WTC11 (cell line): ENCODE data around the gene NFKBIE. TPM values are rescaled to one million over a fixed set of nuclear protein-coding genes. Genes with fewer than 3 reads are reported as not detected.

Source experiments
- ATAC-seq: fragments of 200-7000 bp; cut with Tn5 transposase; 2 replicates; pipeline ENCODE4 v1.10.0; 2021; ENCODE audit warnings: mild to moderate bottlenecking, moderate library complexity
- CTCF ChIA-PET: fragments of 300-600 bp; sonication (Branson Sonifier 250); formaldehyde crosslinking; loops from one replicate; lab custom pipeline; 2021; ENCODE audit warnings: antibody characterized with exemption; lab: Charles Lee
- POLR2A ChIA-PET: fragments of 350-600 bp; sonication (Branson Sonifier 250); formaldehyde crosslinking; loops from one replicate; lab custom pipeline; 2021; ENCODE audit warnings: antibody characterized with exemption; lab: Charles Lee
- DNase-seq: peaks from one replicate; pipeline ENCODE4 v3.0.0; 2021; ENCODE audit warnings: low spot score
- H3K27ac Mint-ChIP-seq: 2 replicates; pipeline ENCODE4 v1.8.0; 2021; ENCODE audit warnings: mixed read lengths
- H3K27me3 Mint-ChIP-seq: 2 replicates; pipeline ENCODE4 v1.8.0; 2021; ENCODE audit warnings: low read depth, mild to moderate bottlenecking, moderate library complexity, mixed read lengths
- H3K36me3 Mint-ChIP-seq: 2 replicates; pipeline ENCODE4 v1.8.0; 2021; ENCODE audit warnings: mixed read lengths
- H3K4me1 Mint-ChIP-seq: 2 replicates; pipeline ENCODE4 v1.8.0; 2022; ENCODE audit warnings: mixed read lengths
- H3K4me3 Mint-ChIP-seq: 2 replicates; pipeline ENCODE4 v1.8.0; 2021; ENCODE audit warnings: mild to moderate bottlenecking, moderate library complexity, mixed read lengths
- H3K9me3 Mint-ChIP-seq: 2 replicates; pipeline ENCODE4 v1.8.0; 2021; ENCODE audit warnings: mixed read lengths
- CBFB ChIP-seq: sonication (generic); formaldehyde crosslinking; IDR thresholded peaks from 2 replicates; pipeline ENCODE4 v1.8.1; 2022; ENCODE audit warnings: mild to moderate bottlenecking, low read depth, missing genetic modification reagents
- CREB1 ChIP-seq: sonication (generic); formaldehyde crosslinking; IDR thresholded peaks from 2 replicates; pipeline ENCODE4 v1.8.0; 2023; ENCODE audit warnings: mild to moderate bottlenecking, missing genetic modification reagents
- ETV6 ChIP-seq: sonication (generic); formaldehyde crosslinking; IDR thresholded peaks from 2 replicates; pipeline ENCODE4 v1.8.1; 2022; ENCODE audit warnings: mild to moderate bottlenecking, missing genetic modification reagents
- FOXK1 ChIP-seq: sonication (generic); formaldehyde crosslinking; IDR thresholded peaks from 2 replicates; pipeline ENCODE4 v1.8.0; 2022; ENCODE audit warnings: mild to moderate bottlenecking, moderate library complexity, missing genetic modification reagents
- FOXP1 ChIP-seq: sonication (generic); formaldehyde crosslinking; IDR thresholded peaks from 2 replicates; pipeline ENCODE4 v1.8.0; 2022; ENCODE audit warnings: missing genetic modification reagents, mild to moderate bottlenecking, moderate library complexity, borderline replicate concordance
- GRHL2 ChIP-seq: fragments of 250-450 bp; sonication (Bioruptor Pico); IDR thresholded peaks from 2 replicates; pipeline ENCODE4 v1.8.0; 2022; ENCODE audit warnings: mild to moderate bottlenecking, moderate library complexity; ENCODE audit not compliant: insufficient replicate concordance, severe bottlenecking
- IRF2 ChIP-seq: sonication (generic); formaldehyde crosslinking; IDR thresholded peaks from 2 replicates; pipeline ENCODE4 v1.8.0; 2022; ENCODE audit warnings: low read depth, missing genetic modification reagents, borderline replicate concordance
- JUN ChIP-seq: sonication (generic); formaldehyde crosslinking; IDR thresholded peaks from 2 replicates; pipeline ENCODE4 v1.8.0; 2023; ENCODE audit warnings: mild to moderate bottlenecking, missing genetic modification reagents
- MXD4 ChIP-seq: fragments of 250-450 bp; sonication (Bioruptor Pico); IDR thresholded peaks from 2 replicates; pipeline ENCODE4 v1.8.0; 2021; ENCODE audit warnings: mild to moderate bottlenecking, moderate library complexity, borderline replicate concordance
- NFATC4 ChIP-seq: fragments of 250-450 bp; sonication (Bioruptor Pico); IDR thresholded peaks from 2 replicates; pipeline ENCODE4 v1.9.0; 2021; ENCODE audit warnings: mild to moderate bottlenecking
- TP53 ChIP-seq: sonication (generic); formaldehyde crosslinking; IDR thresholded peaks from 2 replicates; pipeline ENCODE4 v1.8.1; 2023; ENCODE audit warnings: mild to moderate bottlenecking, missing genetic modification reagents
- ZNF396 ChIP-seq: fragments of 250-450 bp; sonication (Bioruptor Pico); IDR thresholded peaks from 2 replicates; pipeline ENCODE4 v1.8.0; 2021; ENCODE audit warnings: mild to moderate bottlenecking, moderate library complexity, borderline replicate concordance
- ZNF416 ChIP-seq: fragments of 250-450 bp; sonication (Bioruptor Pico); IDR thresholded peaks from 2 replicates; pipeline ENCODE4 v1.9.0; 2021; ENCODE audit warnings: mild to moderate bottlenecking, inconsistent platforms
- ZNF671 ChIP-seq: fragments of 250-450 bp; sonication (Bioruptor Pico); IDR thresholded peaks from 2 replicates; pipeline ENCODE4 v1.8.0; 2021; ENCODE audit warnings: mild to moderate bottlenecking
- total RNA-seq: library from RNA; stranded (reverse); gene quantifications from 3 replicates; pipeline ENCODE4 v1.2.3, GENCODE V29; 2021
- TF ChIP-seq, protein P1 (sequence below): sonication (generic); formaldehyde crosslinking; IDR thresholded peaks from 2 replicates; pipeline ENCODE4 v1.8.0; 2022; ENCODE audit warnings: mild to moderate bottlenecking, missing genetic modification reagents
- TF ChIP-seq, protein P2 (sequence below): sonication (generic); formaldehyde crosslinking; IDR thresholded peaks from 2 replicates; pipeline ENCODE4 v1.8.0; 2022; ENCODE audit warnings: mild to moderate bottlenecking, missing genetic modification reagents
- TF ChIP-seq, protein P3 (sequence below): fragments of 250-450 bp; sonication (Bioruptor Pico); IDR thresholded peaks from 2 replicates; pipeline ENCODE4 v1.9.0; 2021; ENCODE audit warnings: mild to moderate bottlenecking, borderline replicate concordance
- TF ChIP-seq, protein P4 (sequence below): sonication (generic); formaldehyde crosslinking; IDR thresholded peaks from 2 replicates; pipeline ENCODE4 v1.8.1; 2023; ENCODE audit warnings: mild to moderate bottlenecking, missing genetic modification reagents, moderate library complexity
- TF ChIP-seq, protein P5 (sequence below): sonication (generic); formaldehyde crosslinking; IDR thresholded peaks from 2 replicates; pipeline ENCODE4 v1.8.1; 2022; ENCODE audit warnings: low read depth, missing genetic modification reagents, borderline replicate concordance

The NFKBIE gene
- total RNA-seq, 1 experiment from 2014 or later = 10.3 TPM

DNA sequence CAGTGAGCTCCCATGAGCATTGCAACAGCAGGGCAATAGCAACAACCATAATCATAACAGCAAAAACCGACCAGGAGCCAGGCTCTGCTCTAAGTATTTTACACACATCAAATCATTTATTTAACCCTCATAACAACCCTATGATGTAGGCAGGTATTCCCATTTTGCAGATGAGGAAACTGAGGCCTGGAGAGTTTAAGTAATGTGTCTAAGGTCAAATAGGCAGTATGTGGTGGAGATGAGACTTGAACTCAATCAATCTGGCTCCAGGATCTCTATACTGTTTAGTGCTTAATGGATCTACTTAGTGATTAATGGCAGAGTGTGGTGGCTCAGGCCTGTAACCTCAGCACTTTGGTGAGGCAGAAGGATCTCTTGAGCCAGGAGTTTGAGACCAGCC, 8.3 kb upstream of the NFKBIE start:
- Mint-ChIP-seq H3K27me3 (peaks cover 40% of the 10 kb centered on the region), H3K4me3 (no peak overlapping the region), H3K9me3 (no peaks in the 10 kb centered on the region), H3K36me3 (no peaks in the 10 kb centered on the region), H3K27ac (no peak overlapping the region), H3K4me1 (peaks cover 28% of the 10 kb centered on the region)
- ATAC-seq = no peak
- no peak for DNase-seq
- ChIA-PET CTCF (interaction anchor here (0.5 to 3.0 kb wide), 2 partner anchors 15 to 25 kb away, joined by 3 to 18 read pairs; no protein-coding TSS in a partner anchor), POLR2A (interaction anchor here (0.7 to 1.2 kb wide), 2 partner anchors 15 to 39 kb away, joined by 3 read pairs; no protein-coding TSS in a partner anchor)
- TF ChIP-seq GRHL2 (CRISPR knock-in tag) = no peak
- TF ChIP-seq ZNF416 (CRISPR knock-in tag) = no peak
- no peak for TF ChIP-seq MXD4 (CRISPR knock-in tag)
- no peak for TF ChIP-seq FOXK1
- TF ChIP-seq, protein P1, sequence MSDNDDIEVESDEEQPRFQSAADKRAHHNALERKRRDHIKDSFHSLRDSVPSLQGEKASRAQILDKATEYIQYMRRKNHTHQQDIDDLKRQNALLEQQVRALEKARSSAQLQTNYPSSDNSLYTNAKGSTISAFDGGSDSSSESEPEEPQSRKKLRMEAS (CRISPR knock-in tag) = no peak
- TF ChIP-seq CREB1 (CRISPR knock-in tag) = no peak
- no peak for TF ChIP-seq NFATC4 (CRISPR knock-in tag)
- TF ChIP-seq ZNF396 (CRISPR knock-in tag) = no peak
- TF ChIP-seq TP53 (CRISPR knock-in tag) = no peak
- TF ChIP-seq JUN (CRISPR knock-in tag) = no peak
- TF ChIP-seq CBFB (CRISPR knock-in tag) = no peak
- TF ChIP-seq ZNF671 (CRISPR knock-in tag) = no peak
- TF ChIP-seq ETV6 (CRISPR knock-in tag) = no peak
- TF ChIP-seq, protein P2, sequence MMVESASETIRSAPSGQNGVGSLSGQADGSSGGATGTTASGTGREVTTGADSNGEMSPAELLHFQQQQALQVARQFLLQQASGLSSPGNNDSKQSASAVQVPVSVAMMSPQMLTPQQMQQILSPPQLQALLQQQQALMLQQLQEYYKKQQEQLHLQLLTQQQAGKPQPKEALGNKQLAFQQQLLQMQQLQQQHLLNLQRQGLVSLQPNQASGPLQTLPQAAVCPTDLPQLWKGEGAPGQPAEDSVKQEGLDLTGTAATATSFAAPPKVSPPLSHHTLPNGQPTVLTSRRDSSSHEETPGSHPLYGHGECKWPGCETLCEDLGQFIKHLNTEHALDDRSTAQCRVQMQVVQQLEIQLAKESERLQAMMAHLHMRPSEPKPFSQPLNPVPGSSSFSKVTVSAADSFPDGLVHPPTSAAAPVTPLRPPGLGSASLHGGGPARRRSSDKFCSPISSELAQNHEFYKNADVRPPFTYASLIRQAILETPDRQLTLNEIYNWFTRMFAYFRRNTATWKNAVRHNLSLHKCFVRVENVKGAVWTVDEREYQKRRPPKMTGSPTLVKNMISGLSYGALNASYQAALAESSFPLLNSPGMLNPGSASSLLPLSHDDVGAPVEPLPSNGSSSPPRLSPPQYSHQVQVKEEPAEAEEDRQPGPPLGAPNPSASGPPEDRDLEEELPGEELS (CRISPR knock-in tag) = no peak
- TF ChIP-seq, protein P3, sequence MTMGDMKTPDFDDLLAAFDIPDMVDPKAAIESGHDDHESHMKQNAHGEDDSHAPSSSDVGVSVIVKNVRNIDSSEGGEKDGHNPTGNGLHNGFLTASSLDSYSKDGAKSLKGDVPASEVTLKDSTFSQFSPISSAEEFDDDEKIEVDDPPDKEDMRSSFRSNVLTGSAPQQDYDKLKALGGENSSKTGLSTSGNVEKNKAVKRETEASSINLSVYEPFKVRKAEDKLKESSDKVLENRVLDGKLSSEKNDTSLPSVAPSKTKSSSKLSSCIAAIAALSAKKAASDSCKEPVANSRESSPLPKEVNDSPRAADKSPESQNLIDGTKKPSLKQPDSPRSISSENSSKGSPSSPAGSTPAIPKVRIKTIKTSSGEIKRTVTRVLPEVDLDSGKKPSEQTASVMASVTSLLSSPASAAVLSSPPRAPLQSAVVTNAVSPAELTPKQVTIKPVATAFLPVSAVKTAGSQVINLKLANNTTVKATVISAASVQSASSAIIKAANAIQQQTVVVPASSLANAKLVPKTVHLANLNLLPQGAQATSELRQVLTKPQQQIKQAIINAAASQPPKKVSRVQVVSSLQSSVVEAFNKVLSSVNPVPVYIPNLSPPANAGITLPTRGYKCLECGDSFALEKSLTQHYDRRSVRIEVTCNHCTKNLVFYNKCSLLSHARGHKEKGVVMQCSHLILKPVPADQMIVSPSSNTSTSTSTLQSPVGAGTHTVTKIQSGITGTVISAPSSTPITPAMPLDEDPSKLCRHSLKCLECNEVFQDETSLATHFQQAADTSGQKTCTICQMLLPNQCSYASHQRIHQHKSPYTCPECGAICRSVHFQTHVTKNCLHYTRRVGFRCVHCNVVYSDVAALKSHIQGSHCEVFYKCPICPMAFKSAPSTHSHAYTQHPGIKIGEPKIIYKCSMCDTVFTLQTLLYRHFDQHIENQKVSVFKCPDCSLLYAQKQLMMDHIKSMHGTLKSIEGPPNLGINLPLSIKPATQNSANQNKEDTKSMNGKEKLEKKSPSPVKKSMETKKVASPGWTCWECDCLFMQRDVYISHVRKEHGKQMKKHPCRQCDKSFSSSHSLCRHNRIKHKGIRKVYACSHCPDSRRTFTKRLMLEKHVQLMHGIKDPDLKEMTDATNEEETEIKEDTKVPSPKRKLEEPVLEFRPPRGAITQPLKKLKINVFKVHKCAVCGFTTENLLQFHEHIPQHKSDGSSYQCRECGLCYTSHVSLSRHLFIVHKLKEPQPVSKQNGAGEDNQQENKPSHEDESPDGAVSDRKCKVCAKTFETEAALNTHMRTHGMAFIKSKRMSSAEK (CRISPR knock-in tag) = no peak
- TF ChIP-seq FOXP1 = no peak
- TF ChIP-seq, protein P4, sequence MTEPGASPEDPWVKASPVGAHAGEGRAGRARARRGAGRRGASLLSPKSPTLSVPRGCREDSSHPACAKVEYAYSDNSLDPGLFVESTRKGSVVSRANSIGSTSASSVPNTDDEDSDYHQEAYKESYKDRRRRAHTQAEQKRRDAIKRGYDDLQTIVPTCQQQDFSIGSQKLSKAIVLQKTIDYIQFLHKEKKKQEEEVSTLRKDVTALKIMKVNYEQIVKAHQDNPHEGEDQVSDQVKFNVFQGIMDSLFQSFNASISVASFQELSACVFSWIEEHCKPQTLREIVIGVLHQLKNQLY (CRISPR knock-in tag) = no peak
- TF ChIP-seq, protein P5, sequence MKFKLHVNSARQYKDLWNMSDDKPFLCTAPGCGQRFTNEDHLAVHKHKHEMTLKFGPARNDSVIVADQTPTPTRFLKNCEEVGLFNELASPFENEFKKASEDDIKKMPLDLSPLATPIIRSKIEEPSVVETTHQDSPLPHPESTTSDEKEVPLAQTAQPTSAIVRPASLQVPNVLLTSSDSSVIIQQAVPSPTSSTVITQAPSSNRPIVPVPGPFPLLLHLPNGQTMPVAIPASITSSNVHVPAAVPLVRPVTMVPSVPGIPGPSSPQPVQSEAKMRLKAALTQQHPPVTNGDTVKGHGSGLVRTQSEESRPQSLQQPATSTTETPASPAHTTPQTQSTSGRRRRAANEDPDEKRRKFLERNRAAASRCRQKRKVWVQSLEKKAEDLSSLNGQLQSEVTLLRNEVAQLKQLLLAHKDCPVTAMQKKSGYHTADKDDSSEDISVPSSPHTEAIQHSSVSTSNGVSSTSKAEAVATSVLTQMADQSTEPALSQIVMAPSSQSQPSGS (CRISPR knock-in tag) = no peak
- TF ChIP-seq IRF2 = no peak
